Glutamatergic neuron (in vitro differentiated cells): ENCODE measurements around the gene GPR155. TPM values are rescaled to one million over a fixed set of nuclear protein-coding genes. Genes with fewer than 3 reads are reported as not detected.
A peak's percentile ranks its signal among the peaks of the same experiment; 100 is the strongest.

ENCODE experiments used
- DNase-seq: peaks from one replicate; pipeline ENCODE4 v3.0.0; 2022
- H3K27ac Mint-ChIP-seq: one replicate; pipeline ENCODE4 v1.8.0; 2020; ENCODE audit warnings: mild to moderate bottlenecking, mixed read lengths, inconsistent platforms; ENCODE audit not compliant: unreplicated experiment
- H3K27me3 Mint-ChIP-seq: one replicate; pipeline ENCODE4 v1.8.0; 2020; ENCODE audit warnings: mild to moderate bottlenecking, moderate library complexity, mixed read lengths, inconsistent platforms; ENCODE audit not compliant: unreplicated experiment
- H3K36me3 Mint-ChIP-seq: one replicate; pipeline ENCODE4 v1.8.0; 2020; ENCODE audit warnings: mild to moderate bottlenecking, mixed read lengths, inconsistent platforms; ENCODE audit not compliant: unreplicated experiment
- H3K4me1 Mint-ChIP-seq: one replicate; pipeline ENCODE4 v1.8.0; 2020; ENCODE audit warnings: mild to moderate bottlenecking, low read depth, mixed read lengths, inconsistent platforms; ENCODE audit not compliant: unreplicated experiment
- H3K4me3 Mint-ChIP-seq: one replicate; pipeline ENCODE4 v1.8.0; 2020; ENCODE audit warnings: mild to moderate bottlenecking, mixed read lengths, inconsistent platforms; ENCODE audit not compliant: unreplicated experiment
- H3K9me3 Mint-ChIP-seq: one replicate; pipeline ENCODE4 v1.8.0; 2020; ENCODE audit warnings: mild to moderate bottlenecking, moderate library complexity, mixed read lengths, inconsistent platforms; ENCODE audit not compliant: unreplicated experiment
- CTCF ChIP-seq: fragments of 200-600 bp; sonication (generic); IDR thresholded peaks from one replicate; pipeline ENCODE4 v1.5.0; 2021; ENCODE audit not compliant: partially characterized antibody, unreplicated experiment
- total RNA-seq: library from RNA; stranded (reverse); fragmentation: NEBNext Ultra II Directional; extraction: Animal tissue kit (Norgen Biotek cat#: 25700); gene quantifications from one replicate; pipeline ENCODE4 v1.2.1, GENCODE V29; 2021; ENCODE audit not compliant: unreplicated experiment

GPR155 gene
- total RNA-seq, 1 donor from 2014 or later, result 51.1 TPM

GRCh38 chr2:174503161-174503809 lies 16.5 kb upstream of the GPR155 start:
- Mint-ChIP-seq H3K9me3 (peaks cover 6% of the 10 kb centered on the region), H3K27me3 (no peaks in the 10 kb centered on the region), H3K36me3 (peaks cover 20% of the 10 kb centered on the region), H3K4me3 (no peak overlapping the region), H3K27ac (no peak overlapping the region), H3K4me1 (no peaks in the 10 kb centered on the region)
- TF ChIP-seq CTCF, result no peak
- no peak for DNase-seq

GRCh38 chr2:174499371-174499770 lies 12.5 kb upstream of the GPR155 start:
- H3K36me3 Mint-ChIP-seq, result peaks cover 4% of the 10 kb centered on the region
- peaks cover 8% of the 10 kb centered on the region for H3K4me1 Mint-ChIP-seq
- no peak for TF ChIP-seq CTCF
- no peaks in the 10 kb centered on the region for H3K9me3 Mint-ChIP-seq
- H3K4me3 Mint-ChIP-seq, result no peak overlapping the region
- H3K27me3 Mint-ChIP-seq, result no peaks in the 10 kb centered on the region
- DNase-seq, result no peak
- H3K27ac Mint-ChIP-seq, result no peak overlapping the region

- Mint-ChIP-seq H3K9me3 (no peaks in the 10 kb centered on the region), H3K27ac (peak overlapping the region; percentile 38), H3K27me3 (no peaks in the 10 kb centered on the region), H3K4me3 (no peak overlapping the region), H3K36me3 (peaks cover 4% of the 10 kb centered on the region), H3K4me1 (peaks cover 8% of the 10 kb centered on the region)
- no peak for TF ChIP-seq CTCF
- DNase-seq, result no peak
Observed at GRCh38 chr2:174495365-174496012, 8.7 kb upstream of the GPR155 start.

GRCh38 chr2:174493549-174494331 lies 6.9 kb upstream of the GPR155 start:
- DNase-seq, result no peak
- Mint-ChIP-seq H3K27ac (no peak overlapping the region), H3K4me3 (no peak overlapping the region), H3K27me3 (no peaks in the 10 kb centered on the region), H3K36me3 (no peaks in the 10 kb centered on the region), H3K4me1 (peaks cover 8% of the 10 kb centered on the region), H3K9me3 (no peaks in the 10 kb centered on the region)
- no peak for TF ChIP-seq CTCF
